Left ventricle myocardium inferior (tissue), 1 donor: ENCODE measurements around the gene ZIC4. TPM values are rescaled to one million over a fixed set of nuclear protein-coding genes. Genes with fewer than 3 reads are reported as not detected.

Experiments used
- DNase-seq: peaks from one replicate; pipeline ENCODE4 v3.0.0-alpha.2; 2020
- H3K27ac ChIP-seq: fragments of 200-600 bp; replicated peaks from 2 replicates; pipeline ENCODE4 v1.8.0; 2021
- H3K27me3 ChIP-seq: fragments of 200-600 bp; 2 replicates; pipeline ENCODE4 v1.8.0; 2021; ENCODE audit warnings: low read depth
- H3K36me3 ChIP-seq: fragments of 200-600 bp; 2 replicates; pipeline ENCODE4 v1.8.0; 2021
- H3K4me1 ChIP-seq: fragments of 200-600 bp; 2 replicates; pipeline ENCODE4 v1.8.0; 2021
- H3K4me3 ChIP-seq: fragments of 200-600 bp; 2 replicates; pipeline ENCODE4 v1.8.0; 2021; ENCODE audit warnings: mild to moderate bottlenecking, moderate library complexity
- H3K9me3 ChIP-seq: fragments of 200-600 bp; replicated peaks from 2 replicates; pipeline ENCODE4 v1.8.0; 2021
- intact Hi-C: fragments of 100-400 bp; cut with micrococcal nuclease; formaldehyde crosslinking; loops from one replicate; pipeline ENCODE4 v1.11.0; 2022
- total RNA-seq: library from RNA; stranded (reverse); fragmentation: NEBNext Ultra II Directional; extraction: Animal tissue kit (Norgen Biotek cat#: 25700); gene quantifications from one replicate; pipeline ENCODE4 v1.2.1, GENCODE V29; 2021
- TF ChIP-seq, protein P1 (sequence below): fragments of 200-600 bp; IDR thresholded peaks from 2 replicates; pipeline ENCODE4 v1.8.0; 2021; ENCODE audit warnings: antibody characterized with exemption, mild to moderate bottlenecking, borderline replicate concordance
- donor health status: DM: no; HTN: yes; CAD: no; lungs with severe emphysema.

ZIC4 gene
- total RNA-seq, 1 donor from 2014 or later = not detected

DNA sequence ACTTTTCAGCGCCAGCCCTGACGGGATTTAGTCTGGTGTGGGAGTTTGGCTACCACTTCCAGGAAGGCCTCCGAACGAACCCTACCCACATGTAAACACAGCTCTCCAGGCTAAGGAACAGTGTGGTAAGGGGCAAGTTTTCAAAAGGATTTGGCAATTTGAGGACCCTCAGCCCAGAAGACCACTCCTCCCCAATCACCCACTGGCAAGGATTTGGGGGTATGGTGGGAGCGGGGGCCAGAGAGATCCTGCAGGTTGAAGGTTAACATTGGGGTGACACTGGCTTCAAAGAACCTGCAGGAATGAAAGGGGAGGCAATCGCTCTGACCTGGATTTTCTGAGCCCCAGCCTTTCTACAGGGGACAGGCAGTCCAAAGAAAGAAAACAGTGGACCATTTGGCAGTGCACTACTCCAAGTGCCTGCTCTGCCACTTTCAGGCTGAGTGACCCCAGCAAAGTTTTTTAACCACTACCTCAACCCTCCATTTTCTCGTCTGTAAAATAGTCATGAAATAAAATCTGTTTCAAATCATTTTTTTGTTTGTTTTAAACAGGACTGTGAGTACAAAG lies 34.5 kb downstream of the ZIC4 start:
- TF ChIP-seq, protein P1, sequence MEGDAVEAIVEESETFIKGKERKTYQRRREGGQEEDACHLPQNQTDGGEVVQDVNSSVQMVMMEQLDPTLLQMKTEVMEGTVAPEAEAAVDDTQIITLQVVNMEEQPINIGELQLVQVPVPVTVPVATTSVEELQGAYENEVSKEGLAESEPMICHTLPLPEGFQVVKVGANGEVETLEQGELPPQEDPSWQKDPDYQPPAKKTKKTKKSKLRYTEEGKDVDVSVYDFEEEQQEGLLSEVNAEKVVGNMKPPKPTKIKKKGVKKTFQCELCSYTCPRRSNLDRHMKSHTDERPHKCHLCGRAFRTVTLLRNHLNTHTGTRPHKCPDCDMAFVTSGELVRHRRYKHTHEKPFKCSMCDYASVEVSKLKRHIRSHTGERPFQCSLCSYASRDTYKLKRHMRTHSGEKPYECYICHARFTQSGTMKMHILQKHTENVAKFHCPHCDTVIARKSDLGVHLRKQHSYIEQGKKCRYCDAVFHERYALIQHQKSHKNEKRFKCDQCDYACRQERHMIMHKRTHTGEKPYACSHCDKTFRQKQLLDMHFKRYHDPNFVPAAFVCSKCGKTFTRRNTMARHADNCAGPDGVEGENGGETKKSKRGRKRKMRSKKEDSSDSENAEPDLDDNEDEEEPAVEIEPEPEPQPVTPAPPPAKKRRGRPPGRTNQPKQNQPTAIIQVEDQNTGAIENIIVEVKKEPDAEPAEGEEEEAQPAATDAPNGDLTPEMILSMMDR = no peak
- H3K27me3 ChIP-seq = peaks cover 100% of the 10 kb centered on the region
- intact Hi-C loops = no loop called here
- DNase-seq = no peak
- H3K4me3 ChIP-seq = no peak overlapping the region
- H3K36me3 ChIP-seq = no peaks in the 10 kb centered on the region
- H3K9me3 ChIP-seq = no peaks in the 10 kb centered on the region
- no peak overlapping the region for H3K27ac ChIP-seq
- H3K4me1 ChIP-seq = peaks cover 9% of the 10 kb centered on the region

DNA sequence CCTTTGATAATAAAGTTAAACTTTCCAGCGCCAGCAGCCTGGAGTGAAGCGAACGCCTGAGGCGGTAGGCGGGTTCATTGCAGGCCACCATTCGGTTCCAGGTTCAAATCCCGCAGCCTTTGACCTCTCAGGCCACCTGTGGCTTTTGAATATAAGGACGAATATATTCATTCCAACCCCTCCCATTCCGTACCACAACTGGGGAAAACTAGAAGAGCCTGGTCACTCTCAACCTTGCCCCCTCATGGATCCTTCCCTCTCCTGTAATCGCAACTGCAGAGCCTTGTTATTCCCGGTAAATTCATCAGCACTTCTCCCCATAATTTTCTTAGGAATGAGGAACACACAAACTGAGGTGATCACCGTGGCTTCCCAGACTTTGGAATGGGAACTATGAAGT lies 35.2 kb downstream of the ZIC4 start:
- DNase-seq = no peak
- Histone ChIP-seq H3K4me3 (no peak overlapping the region), H3K27ac (no peak overlapping the region), H3K4me1 (peaks cover 9% of the 10 kb centered on the region), H3K9me3 (no peaks in the 10 kb centered on the region), H3K27me3 (peaks cover 100% of the 10 kb centered on the region), H3K36me3 (no peaks in the 10 kb centered on the region)
- TF ChIP-seq, protein P1 = no peak
- intact Hi-C loops = no loop called here

DNA sequence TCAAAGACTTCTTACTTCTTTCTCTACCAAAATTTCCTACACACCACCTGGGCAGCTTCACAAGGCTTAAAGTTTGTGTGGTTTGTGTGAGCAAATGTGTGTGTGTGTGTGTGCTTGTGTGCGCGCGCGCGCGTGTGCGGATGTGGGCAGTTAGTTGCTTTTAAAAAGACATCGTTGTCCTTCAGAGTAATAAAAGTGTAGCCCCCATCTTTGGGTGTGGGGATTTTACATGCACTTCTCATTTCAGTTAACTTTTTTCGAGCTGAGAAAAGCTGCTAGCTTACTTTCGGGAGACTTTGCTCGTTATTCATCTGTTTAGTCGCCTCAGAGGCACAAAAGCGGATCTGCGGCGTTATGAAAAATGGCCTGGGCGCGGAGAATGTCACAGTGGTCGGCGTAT lies 36.0 kb downstream of the ZIC4 start:
- no peaks in the 10 kb centered on the region for H3K9me3 ChIP-seq
- TF ChIP-seq, protein P1 = no peak
- H3K36me3 ChIP-seq = no peaks in the 10 kb centered on the region
- H3K4me3 ChIP-seq = no peak overlapping the region
- peaks cover 100% of the 10 kb centered on the region for H3K27me3 ChIP-seq
- peaks cover 9% of the 10 kb centered on the region for H3K4me1 ChIP-seq
- DNase-seq = no peak
- H3K27ac ChIP-seq = no peak overlapping the region
- intact Hi-C loops = no loop called here

DNA sequence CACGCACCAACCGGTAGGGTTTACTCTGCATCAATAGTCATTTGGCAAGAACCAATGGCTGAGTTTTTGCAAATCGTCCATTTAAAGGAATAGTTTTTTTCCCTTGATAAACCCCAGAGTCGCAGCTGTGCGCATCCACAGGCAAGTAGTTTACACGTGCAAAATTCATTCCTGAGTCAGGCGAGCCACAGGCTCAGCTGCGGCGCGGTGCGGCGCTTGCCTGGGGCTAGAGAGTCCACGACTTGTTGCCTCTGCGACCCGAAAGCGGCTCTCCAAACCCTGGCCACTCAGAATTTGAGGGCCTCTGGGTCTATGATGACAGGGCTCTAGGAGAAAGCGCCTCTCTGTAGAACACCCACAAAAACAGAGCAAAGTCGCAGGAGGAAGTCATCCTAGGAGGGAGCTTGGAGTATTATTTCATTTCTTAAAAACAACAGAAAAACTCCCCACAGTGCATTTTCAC lies 36.7 kb downstream of the ZIC4 start:
- Histone ChIP-seq H3K4me3 (no peak overlapping the region), H3K9me3 (no peaks in the 10 kb centered on the region), H3K4me1 (peaks cover 9% of the 10 kb centered on the region), H3K27ac (no peak overlapping the region), H3K36me3 (no peaks in the 10 kb centered on the region), H3K27me3 (peaks cover 100% of the 10 kb centered on the region)
- TF ChIP-seq, protein P1 = no peak
- no peak for DNase-seq
- intact Hi-C loops = no loop called here

DNA sequence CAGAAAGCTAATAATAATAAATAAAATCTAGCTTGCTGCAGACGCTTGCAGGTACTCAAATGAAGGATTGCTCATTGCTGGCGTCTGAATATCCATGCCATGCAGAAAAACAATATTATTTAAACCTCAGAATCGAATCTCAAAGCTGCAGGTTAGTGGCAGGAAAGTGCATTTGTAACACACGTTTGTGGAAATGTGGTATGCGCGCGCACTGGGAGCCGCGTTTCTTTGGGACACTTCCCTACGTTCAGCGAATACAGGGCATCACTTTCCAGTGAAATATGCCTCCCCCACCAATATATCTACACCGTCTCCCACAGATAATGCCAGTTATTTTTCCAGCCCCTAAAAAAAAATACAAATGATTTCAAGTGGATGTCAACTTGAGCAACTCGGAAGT lies 37.1 kb downstream of the ZIC4 start:
- intact Hi-C loops = no loop called here
- H3K27me3 ChIP-seq = peaks cover 100% of the 10 kb centered on the region
- no peaks in the 10 kb centered on the region for H3K36me3 ChIP-seq
- TF ChIP-seq, protein P1 = no peak
- no peak for DNase-seq
- peaks cover 9% of the 10 kb centered on the region for H3K4me1 ChIP-seq
- no peak overlapping the region for H3K4me3 ChIP-seq
- H3K9me3 ChIP-seq = no peaks in the 10 kb centered on the region
- H3K27ac ChIP-seq = no peak overlapping the region
